Adipocyte (in vitro differentiated cells): ENCODE results near the gene ETS2.

ENCODE experiments used
- DNase-seq: peaks from one replicate; pipeline ENCODE4 v3.0.0-alpha.2; 2015; ENCODE audit warnings: low read depth
- H3K27me3 ChIP-seq: replicated peaks from 2 replicates; pipeline ENCODE4 v1.7.0; 2013; ENCODE audit warnings: mild to moderate bottlenecking, low read length, moderate library complexity; ENCODE audit not compliant: control insufficient read depth, insufficient read depth
- H3K36me3 ChIP-seq: 2 replicates; pipeline ENCODE4 v1.7.0; 2013; ENCODE audit warnings: low read length, mild to moderate bottlenecking, moderate library complexity; ENCODE audit not compliant: control insufficient read depth, insufficient read depth, severe bottlenecking
- H3K4me1 ChIP-seq: 2 replicates; pipeline ENCODE4 v1.7.0; 2013; ENCODE audit warnings: mild to moderate bottlenecking, low read length, moderate library complexity; ENCODE audit not compliant: control insufficient read depth, insufficient read depth
- H3K4me3 ChIP-seq: 2 replicates; pipeline ENCODE4 v1.7.0; 2013; ENCODE audit warnings: mild to moderate bottlenecking, low read length, moderate library complexity
- H3K9ac ChIP-seq: 2 replicates; pipeline ENCODE4 v1.7.0; 2013; ENCODE audit warnings: mild to moderate bottlenecking, low read length, moderate library complexity
- H3K9me3 ChIP-seq: 2 replicates; pipeline ENCODE4 v1.7.0; 2013; ENCODE audit warnings: mild to moderate bottlenecking, low read length, moderate library complexity; ENCODE audit not compliant: control insufficient read depth

ETS2 gene

DNA sequence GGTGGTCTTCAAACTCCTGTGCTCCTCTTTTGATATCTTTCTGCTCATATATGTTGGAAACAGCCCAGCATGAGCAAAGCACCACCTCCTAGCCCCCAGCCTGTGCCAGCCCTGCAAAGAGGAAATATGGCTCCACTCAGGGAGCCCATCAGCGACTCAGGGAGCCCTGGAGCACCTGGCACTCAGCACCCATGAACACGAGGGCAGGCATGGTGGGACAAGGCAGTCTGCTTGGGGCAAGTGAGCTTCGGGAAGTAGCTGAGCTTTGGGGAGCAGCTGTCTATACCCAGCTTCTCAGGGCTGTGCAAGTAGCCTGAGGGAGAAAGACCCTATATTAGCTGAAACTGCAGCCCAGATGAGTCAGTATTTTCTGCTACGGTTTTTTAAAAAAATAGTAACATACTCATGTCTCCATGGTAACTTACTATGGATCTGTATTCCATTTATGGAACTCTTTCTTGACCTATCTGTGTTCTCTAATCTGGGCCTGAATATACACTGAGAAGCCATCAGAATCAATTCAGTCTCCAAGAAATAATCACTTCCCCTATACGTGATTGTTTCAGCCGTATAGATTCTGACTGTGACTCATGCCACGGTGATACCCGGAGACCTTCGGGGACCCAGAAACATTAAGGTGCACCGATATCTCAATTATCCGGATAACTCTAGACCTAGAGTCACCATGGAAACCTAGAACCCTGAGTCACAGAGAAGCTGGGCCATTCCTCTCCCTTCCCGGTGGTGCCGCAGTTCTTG lies 1.5 kb upstream of the ETS2 start:
- Histone ChIP-seq H3K4me3 (no peak overlapping the region), H3K27me3 (no peaks in the 10 kb centered on the region), H3K9me3 (no peaks in the 10 kb centered on the region), H3K36me3 (no peaks in the 10 kb centered on the region), H3K9ac (no peak overlapping the region), H3K4me1 (peaks cover 19% of the 10 kb centered on the region)
- no peak for DNase-seq

DNA sequence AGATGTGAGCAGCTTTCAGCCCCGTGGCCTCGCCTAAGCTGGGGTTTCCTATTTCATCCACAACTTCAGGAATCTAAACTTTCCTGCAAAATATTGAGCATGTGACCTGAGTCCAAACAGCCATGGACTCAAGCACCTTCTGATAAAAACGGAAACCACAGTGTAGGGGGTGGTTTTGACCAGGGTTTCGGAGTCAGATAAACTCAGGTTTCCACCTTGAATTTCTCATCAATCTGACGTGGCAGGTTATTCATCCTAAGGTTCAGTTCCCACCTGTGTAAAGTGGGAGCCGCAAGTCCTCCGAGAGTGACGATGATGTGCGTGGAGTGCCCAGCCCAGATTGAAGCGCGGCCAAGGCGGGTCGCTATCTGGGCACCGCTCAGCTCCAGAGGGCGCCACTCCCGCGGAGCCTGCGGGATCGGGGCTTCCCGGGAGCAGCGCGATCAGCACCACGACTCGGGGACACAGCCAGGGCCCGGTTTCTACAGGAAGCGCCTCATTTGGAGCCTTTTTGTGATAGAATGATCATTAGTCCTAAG lies 871 bp upstream of the ETS2 start:
- DNase-seq: peak; percentile 51
- Histone ChIP-seq H3K36me3 (no peaks in the 10 kb centered on the region), H3K9me3 (no peaks in the 10 kb centered on the region), H3K9ac (peak overlapping the region; percentile 88), H3K4me1 (peaks cover 19% of the 10 kb centered on the region), H3K4me3 (peak overlapping the region; percentile 90), H3K27me3 (no peaks in the 10 kb centered on the region)

DNA sequence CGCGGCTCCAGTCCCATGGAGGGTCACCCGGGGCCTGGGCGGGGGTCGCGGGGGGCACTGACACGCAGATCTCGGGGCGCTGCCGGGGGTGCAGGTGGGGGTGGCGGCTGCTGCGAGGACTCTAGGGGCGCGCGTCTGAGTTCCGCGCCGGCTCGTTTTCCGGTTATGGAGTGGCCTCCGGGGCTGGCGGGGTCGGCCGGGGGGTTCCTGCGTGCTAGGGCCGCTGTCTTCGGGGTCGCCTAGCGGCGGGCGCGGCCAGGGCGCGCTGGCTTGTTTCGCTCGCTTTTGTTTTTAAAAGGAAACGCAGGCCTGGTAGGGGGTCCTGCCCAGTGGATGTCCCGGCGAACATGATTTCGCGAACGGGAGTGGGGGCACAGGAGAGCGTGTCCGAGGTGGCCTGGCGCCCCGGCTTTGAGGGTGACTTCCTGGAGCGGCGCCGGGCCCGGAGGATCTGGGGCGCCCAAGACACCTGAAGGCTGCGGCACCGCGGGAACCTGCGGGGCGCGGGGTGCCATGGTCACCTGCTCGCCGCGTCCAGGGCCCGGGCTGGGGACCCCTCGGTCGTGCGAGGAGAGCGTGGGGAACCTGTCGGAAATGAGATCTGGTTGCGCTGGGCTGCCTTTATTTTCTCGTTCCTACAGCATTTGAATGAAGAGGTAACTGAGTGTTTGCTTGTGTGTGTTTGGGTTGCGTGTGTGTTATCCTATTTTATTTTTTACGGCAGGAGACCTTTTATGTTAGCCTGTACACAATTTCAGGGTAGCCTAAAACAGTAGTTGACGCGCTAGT lies 618 bp downstream of the ETS2 start:
- H3K4me1 ChIP-seq: peaks cover 25% of the 10 kb centered on the region
- peak overlapping the region; percentile 90 for H3K4me3 ChIP-seq
- peak overlapping the region; percentile 88 for H3K9ac ChIP-seq
- H3K27me3 ChIP-seq: no peaks in the 10 kb centered on the region
- H3K36me3 ChIP-seq: peaks cover 9% of the 10 kb centered on the region
- peak; percentile 59 for DNase-seq
- H3K9me3 ChIP-seq: no peaks in the 10 kb centered on the region

DNA sequence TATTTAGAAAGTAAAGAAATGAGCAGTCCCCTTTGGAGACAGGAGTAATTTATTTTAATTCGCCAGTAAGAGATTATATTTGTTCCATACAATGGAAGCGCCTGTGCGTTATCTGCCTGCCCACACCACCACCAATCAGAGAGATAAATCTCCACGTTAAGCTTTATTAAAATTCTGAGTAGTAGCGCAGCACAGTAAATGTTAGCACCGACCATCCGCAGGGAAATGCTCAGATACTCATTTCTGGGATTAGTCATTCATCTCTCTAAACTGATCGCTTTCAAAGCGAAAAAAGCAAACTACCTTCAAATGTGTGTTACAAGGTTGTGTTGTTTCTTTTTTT lies 1.2 kb downstream of the ETS2 start:
- Histone ChIP-seq H3K27me3 (no peaks in the 10 kb centered on the region), H3K4me1 (peaks cover 25% of the 10 kb centered on the region), H3K4me3 (peak overlapping the region; percentile 90), H3K36me3 (peaks cover 9% of the 10 kb centered on the region), H3K9me3 (no peaks in the 10 kb centered on the region), H3K9ac (peak overlapping the region; percentile 88)
- DNase-seq: peak; percentile 63

DNA sequence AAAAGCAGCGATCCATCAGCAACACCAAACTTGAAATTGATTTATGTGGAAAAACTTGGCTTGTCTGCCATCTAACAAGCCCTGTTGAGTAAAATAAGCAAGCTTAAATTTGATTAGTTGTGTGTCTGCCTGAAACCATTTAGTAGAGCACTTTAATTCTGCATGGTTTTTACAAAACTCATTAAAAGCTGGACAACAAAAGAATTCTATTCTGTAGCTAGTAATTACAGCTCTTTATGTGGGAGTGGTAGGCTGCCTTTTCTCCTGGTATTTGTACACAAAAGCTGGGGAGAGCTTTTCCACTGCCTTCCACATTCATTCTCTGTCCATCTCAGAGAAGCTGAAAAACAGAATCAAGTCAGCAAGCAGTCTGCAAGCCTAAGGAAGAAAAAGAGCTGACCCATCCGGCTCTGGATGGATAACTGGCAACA lies 1.7 kb downstream of the ETS2 start:
- Histone ChIP-seq H3K9me3 (no peaks in the 10 kb centered on the region), H3K27me3 (no peaks in the 10 kb centered on the region), H3K36me3 (peaks cover 9% of the 10 kb centered on the region), H3K9ac (peak overlapping the region; percentile 88), H3K4me1 (peaks cover 25% of the 10 kb centered on the region), H3K4me3 (peak overlapping the region; percentile 90)
- DNase-seq: peak; percentile 52

DNA sequence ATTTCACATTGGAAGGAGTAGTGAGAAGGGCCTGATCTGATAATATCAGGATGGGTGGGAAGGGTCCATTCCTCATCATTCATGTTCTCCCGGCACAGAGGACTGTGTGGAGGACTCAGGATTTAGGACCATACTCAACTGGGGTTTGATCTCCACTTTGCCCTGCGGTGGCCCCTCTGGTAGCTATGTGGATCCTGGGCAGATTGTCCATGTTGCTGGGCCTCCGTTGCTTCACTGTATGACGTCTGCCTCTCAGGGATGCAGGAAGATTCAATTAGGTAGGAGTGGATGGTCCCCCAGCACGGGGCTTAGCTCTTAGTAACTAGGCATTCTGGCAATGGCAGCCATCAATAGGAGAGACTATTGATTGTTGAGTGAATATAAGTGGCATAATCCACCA lies 2.3 kb downstream of the ETS2 start:
- Histone ChIP-seq H3K9me3 (no peaks in the 10 kb centered on the region), H3K27me3 (no peaks in the 10 kb centered on the region), H3K4me1 (peaks cover 25% of the 10 kb centered on the region), H3K4me3 (peak overlapping the region; percentile 90), H3K36me3 (peaks cover 13% of the 10 kb centered on the region), H3K9ac (no peak overlapping the region)
- DNase-seq: no peak

DNA sequence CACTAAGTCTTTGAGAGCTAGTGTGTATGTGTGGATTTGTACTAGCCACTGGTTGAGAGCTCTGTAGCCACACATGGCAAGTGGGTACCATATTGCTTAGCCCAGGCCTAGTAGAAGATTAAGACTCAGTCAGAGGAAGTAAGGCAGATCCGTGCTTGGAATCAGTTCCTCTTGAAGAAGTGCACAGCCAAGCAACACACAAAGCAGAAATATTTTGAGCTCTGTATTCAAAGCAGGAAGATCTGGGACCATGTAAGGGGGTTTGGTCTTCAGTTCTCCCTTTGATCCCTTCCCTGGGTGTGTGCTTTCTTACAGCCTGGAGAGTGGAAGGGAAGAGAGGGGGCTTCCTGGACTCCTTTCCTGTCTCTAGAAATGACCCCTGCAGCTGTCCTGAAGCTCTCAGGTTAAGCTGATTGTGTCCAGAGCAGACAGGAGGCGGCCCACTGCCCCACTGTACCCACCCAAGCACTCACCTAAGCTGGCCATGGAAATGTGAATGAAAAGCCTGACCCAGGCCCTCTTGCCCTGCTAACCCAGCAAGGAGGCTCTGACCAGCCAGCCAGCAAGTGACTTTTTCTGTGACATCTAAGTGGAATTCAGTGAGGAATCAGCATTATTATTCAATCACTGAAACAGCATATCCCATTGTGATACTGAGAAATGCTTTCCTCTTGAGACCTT lies 3.6 kb downstream of the ETS2 start:
- Histone ChIP-seq H3K4me3 (no peak overlapping the region), H3K9ac (no peak overlapping the region), H3K4me1 (peaks cover 25% of the 10 kb centered on the region), H3K36me3 (peaks cover 27% of the 10 kb centered on the region), H3K27me3 (no peaks in the 10 kb centered on the region), H3K9me3 (no peaks in the 10 kb centered on the region)
- DNase-seq: no peak

DNA sequence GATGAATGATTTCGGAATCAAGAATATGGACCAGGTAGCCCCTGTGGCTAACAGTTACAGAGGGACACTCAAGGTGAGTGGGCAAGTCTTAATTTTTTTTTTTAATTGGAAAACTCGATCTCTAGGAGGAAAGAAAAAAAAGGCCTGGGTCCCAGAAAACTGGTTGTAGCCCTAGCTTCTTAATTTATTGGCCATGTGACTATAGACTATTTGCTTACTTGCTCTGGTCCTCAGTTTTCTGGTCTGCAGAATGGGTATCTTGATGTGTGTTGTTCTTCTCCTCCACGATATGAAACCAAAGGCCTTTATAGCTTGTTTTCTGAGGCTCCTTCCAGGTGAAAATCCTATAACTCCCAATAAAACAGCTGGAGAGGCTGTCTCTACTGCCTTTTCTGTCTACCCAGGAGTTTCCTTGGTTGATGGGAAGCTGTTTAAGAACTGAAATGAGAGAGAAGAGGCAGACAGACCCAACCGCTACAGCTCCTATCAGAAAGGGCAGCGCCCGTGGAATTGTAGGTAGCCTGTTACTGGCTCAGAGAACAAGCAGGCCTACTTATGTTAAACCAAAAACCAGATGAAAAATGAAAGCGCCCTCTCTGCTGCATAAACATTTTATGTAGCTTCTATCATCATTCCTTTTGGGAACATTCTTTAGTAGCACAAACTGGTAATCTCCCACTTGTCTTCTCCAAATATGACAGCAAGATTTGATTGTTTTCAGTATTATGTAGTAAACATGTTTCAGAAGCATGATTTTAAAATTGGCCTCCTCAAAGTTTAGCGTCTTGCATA lies 4.5 kb downstream of the ETS2 start:
- DNase-seq: no peak
- Histone ChIP-seq H3K27me3 (no peaks in the 10 kb centered on the region), H3K4me1 (peaks cover 19% of the 10 kb centered on the region), H3K9ac (no peak overlapping the region), H3K36me3 (peaks cover 35% of the 10 kb centered on the region), H3K9me3 (no peaks in the 10 kb centered on the region), H3K4me3 (no peak overlapping the region)

DNA sequence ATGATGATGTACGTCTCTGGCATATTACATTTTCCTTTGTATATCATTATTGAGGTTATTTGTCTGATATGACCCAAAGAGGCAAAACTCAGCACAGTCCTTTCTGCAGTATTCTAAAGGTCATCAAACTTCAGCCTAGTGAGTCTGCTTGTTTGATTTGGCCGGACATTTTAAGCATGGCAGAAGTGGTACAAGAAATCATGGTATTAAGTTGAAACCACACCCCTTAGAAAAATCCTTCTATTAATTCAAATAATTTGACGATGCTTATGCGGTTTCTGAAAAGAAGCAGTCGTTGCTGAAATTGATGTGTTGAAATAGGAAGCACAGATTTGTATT lies 5.1 kb downstream of the ETS2 start:
- Histone ChIP-seq H3K4me3 (no peak overlapping the region), H3K4me1 (peaks cover 18% of the 10 kb centered on the region), H3K36me3 (peaks cover 39% of the 10 kb centered on the region)

DNA sequence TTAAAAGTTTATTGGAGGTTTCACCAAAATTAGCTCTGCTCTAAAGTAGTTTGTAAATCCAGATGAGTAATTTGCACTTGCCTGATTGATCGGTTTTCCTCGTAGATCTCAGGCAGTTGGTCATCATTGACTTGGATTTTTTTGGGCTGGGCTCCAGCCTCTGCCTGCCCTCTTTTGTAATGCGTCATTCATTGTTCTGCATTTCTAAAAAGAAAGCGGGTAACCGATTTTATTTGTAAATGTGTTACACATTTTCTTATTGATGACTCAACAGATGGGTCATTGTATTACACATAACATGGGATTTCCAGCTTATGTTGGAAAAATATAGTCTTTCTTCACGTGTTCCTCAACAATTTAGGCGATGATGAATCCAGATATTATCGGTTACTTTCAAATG lies 5.5 kb downstream of the ETS2 start:
- H3K36me3 ChIP-seq: peaks cover 42% of the 10 kb centered on the region
- H3K4me1 ChIP-seq: peaks cover 18% of the 10 kb centered on the region
- H3K27me3 ChIP-seq: no peaks in the 10 kb centered on the region
- H3K9me3 ChIP-seq: no peaks in the 10 kb centered on the region
- no peak overlapping the region for H3K4me3 ChIP-seq
- H3K9ac ChIP-seq: no peak overlapping the region
- peak; percentile 88 for DNase-seq

More for the DNA sequence above, 5.1 kb downstream of the ETS2 start:
- H3K9ac ChIP-seq: no peak overlapping the region
- H3K9me3 ChIP-seq: no peaks in the 10 kb centered on the region
- H3K27me3 ChIP-seq: no peaks in the 10 kb centered on the region
- no peak for DNase-seq
